GM12878 (cell line): Measurements from ENCODE around the gene HPGD. TPM values are rescaled to one million over a fixed set of nuclear protein-coding genes. Genes with fewer than 3 reads are reported as not detected.

Experiments
- ATAC-seq: fragments of 200-7000 bp; cut with Tn5 transposase; 3 replicates; pipeline ENCODE4 v1.9.1; 2020; ENCODE audit warnings: mild to moderate bottlenecking, moderate library complexity
- BruUV-seq: library from RNA; stranded (reverse); fragments of 400-500 nt; replicated peaks from 2 replicates; lab custom pipeline; 2021; lab: Mats Ljungman, UMichigan
- CTCF ChIA-PET: fragments of 300-600 bp; sonication (Branson Sonifier 250); formaldehyde crosslinking; extraction: SDS; loops from one replicate; lab custom pipeline; 2021; ENCODE audit warnings: inconsistent platforms; lab: Yijun Ruan, JAX
- POLR2A ChIA-PET: fragments of 350-600 bp; formaldehyde crosslinking; extraction: SDS; loops from one replicate; lab custom pipeline; 2021; ENCODE audit warnings: inconsistent platforms; lab: Charles Lee
- RAD21 ChIA-PET: fragments of 300-600 bp; sonication (Branson Sonifier 250); formaldehyde crosslinking; loops from one replicate; lab custom pipeline; 2023; ENCODE audit warnings: antibody characterized with exemption; ENCODE audit not compliant: unreplicated experiment; lab: Charles Lee
- SMC1A ChIA-PET: fragments of 300-600 bp; sonication (Branson Sonifier 250); formaldehyde crosslinking; loops from one replicate; lab custom pipeline; 2023; ENCODE audit not compliant: unreplicated experiment, uncharacterized antibody; lab: Charles Lee
- DNase-seq: peaks from one replicate; pipeline ENCODE4 v3.0.0-alpha.2; 2011; ENCODE audit warnings: low read depth, low spot score
- FAIRE-seq: peaks from 3 replicates; lab custom pipeline; 2011; peaks lifted over from hg19 to GRCh38; lab: Jason Lieb, UNC
- H2AFZ ChIP-seq: 2 replicates; pipeline ENCODE4 v1.6.0; 2011; ENCODE audit warnings: low read depth, low read length, control low read depth; ENCODE audit not compliant: control insufficient read depth
- H3K27ac ChIP-seq: 2 replicates; pipeline ENCODE4 v1.5.1; 2011; ENCODE audit warnings: control low read depth; ENCODE audit not compliant: control insufficient read depth, insufficient read depth
- H3K27me3 ChIP-seq, 2 experiments: replicated peaks in 1 of 2; 2 replicates each; pipeline versions ENCODE4 v1.6.0 to v1.6.1; 2011; ENCODE audit warnings: low read length in 1 of 2; ENCODE audit not compliant: control insufficient read depth in 2 of 2, insufficient read depth in 2 of 2
- H3K36me3 ChIP-seq, 2 experiments: 2 replicates each; pipeline ENCODE4 v1.5.1; 2011; ENCODE audit warnings: low read length in 1 of 2; ENCODE audit not compliant: control insufficient read depth in 2 of 2, insufficient read depth in 2 of 2
- H3K4me1 ChIP-seq: 2 replicates; pipeline ENCODE4 v1.6.1; 2011; ENCODE audit warnings: mild to moderate bottlenecking, low read length, moderate library complexity, mixed read lengths; ENCODE audit not compliant: control insufficient read depth, insufficient read depth
- H3K4me2 ChIP-seq: 2 replicates; pipeline ENCODE4 v1.6.0; 2011; ENCODE audit warnings: control low read depth; ENCODE audit not compliant: control insufficient read depth, insufficient read depth
- H3K4me3 ChIP-seq: fragments of 200-600 bp; sonication (generic); 2 replicates; pipeline ENCODE4 v1.5.1; 2016
- H3K79me2 ChIP-seq: 2 replicates; pipeline ENCODE4 v1.6.0; 2011; ENCODE audit warnings: low read length; ENCODE audit not compliant: control insufficient read depth, insufficient read depth
- H3K9ac ChIP-seq: 2 replicates; pipeline ENCODE4 v1.8.0; 2011; ENCODE audit warnings: low read length, control low read depth, mixed read lengths; ENCODE audit not compliant: control insufficient read depth, insufficient read depth
- H3K9me3 ChIP-seq: replicated peaks from 3 replicates; pipeline ENCODE4 v1.5.1; 2011; ENCODE audit warnings: mild to moderate bottlenecking, low read length; ENCODE audit not compliant: control insufficient read depth, insufficient read depth
- H4K20me1 ChIP-seq: 2 replicates; pipeline ENCODE4 v1.6.0; 2011; ENCODE audit not compliant: control insufficient read depth, insufficient read depth
- DPF2 ChIP-seq: fragments of 450-650 bp; IDR thresholded peaks from 2 replicates; pipeline ENCODE4 v1.6.1; 2017; ENCODE audit warnings: mild to moderate bottlenecking
- EP300 ChIP-seq, 2 experiments: fragments of 150-350 bp in 1 of 2; IDR thresholded peaks; 2 replicates each; pipeline ENCODE4 v1.6.1; 2011 to 2012; ENCODE audit warnings: low read depth in 2 of 2, low read length in 2 of 2, borderline replicate concordance in 1 of 2, improper control_type of control experiment in 1 of 2, inconsistent platforms in 1 of 2; ENCODE audit not compliant: control insufficient read depth in 1 of 2
- ESRRA ChIP-seq: IDR thresholded peaks from 2 replicates; pipeline ENCODE4 v1.6.1; 2012; ENCODE audit warnings: mild to moderate bottlenecking, low read length, improper control_type of control experiment
- IKZF1 ChIP-seq: fragments of 450-650 bp; conservative IDR thresholded peaks from 2 replicates; pipeline ENCODE4 v1.6.1; 2017; ENCODE audit warnings: antibody characterized with exemption, mild to moderate bottlenecking
- NFYA ChIP-seq: IDR thresholded peaks from 2 replicates; pipeline ENCODE4 v1.6.1; 2011; ENCODE audit warnings: low read depth, mild to moderate bottlenecking, low read length, improper control_type of control experiment, borderline replicate concordance
- NR2C1 ChIP-seq: fragments of 450-650 bp; IDR thresholded peaks from 2 replicates; pipeline ENCODE4 v1.6.1; 2017; ENCODE audit warnings: antibody characterized with exemption, mild to moderate bottlenecking, moderate library complexity
- PAX5 ChIP-seq: IDR thresholded peaks from 2 replicates; pipeline ENCODE4 v1.6.1; 2011; ENCODE audit warnings: low read depth, low read length, borderline replicate concordance
- POLR2AphosphoS5 ChIP-seq: IDR thresholded peaks from 2 replicates; pipeline ENCODE4 v1.6.1; 2011; ENCODE audit warnings: mild to moderate bottlenecking, low read length, inconsistent platforms
- SPI1 ChIP-seq: IDR thresholded peaks from 2 replicates; pipeline ENCODE4 v1.6.1; 2011; ENCODE audit warnings: low read depth, mild to moderate bottlenecking, low read length, moderate library complexity, borderline replicate concordance; ENCODE audit not compliant: insufficient read depth
- STAT3 ChIP-seq: IDR thresholded peaks from 2 replicates; pipeline ENCODE4 v1.6.1; 2011; ENCODE audit warnings: low read depth, low read length, improper control_type of control experiment
- TCF12 ChIP-seq: IDR thresholded peaks from 2 replicates; pipeline ENCODE4 v1.6.1; 2011; ENCODE audit warnings: low read depth, mild to moderate bottlenecking, low read length
- WGBS: methylation state at CpG from one replicate; pipeline ENCODE4 v1.1.6; 2016; ENCODE audit warnings: low lambda C conversion rate; ENCODE audit not compliant: insufficient replicate concordance, insufficient coverage; ENCODE audit errors: missing lambda C conversion rate; 5-methylcytosine and 5-hydroxymethylcytosine counted together
- in situ Hi-C: fragments of 300-500 bp; cut with MboI; formaldehyde crosslinking; loops from 9 replicates; pipeline ENCODE4 v1.14.3; 2018; ENCODE audit warnings: mixed read lengths
- intact Hi-C: fragments of 100-400 bp; cut with micrococcal nuclease; formaldehyde crosslinking; loops from one replicate; pipeline ENCODE4 v1.14.2; 2022; ENCODE audit not compliant: unreplicated experiment
- polyA plus RNA-seq, 11 experiments: library from polyadenylated mRNA; depleted of rRNA in 4 of 11; unstranded in 6 of 11; stranded (reverse) in 5 of 11; fragments of >200 nt; fragmentation: Nextera tagmentation in 4 of 11; fragmentation: Illumina TruSeq in 1 of 11; extraction: Ambion mirVana in 4 of 11; extraction: Trizol in 1 of 11; gene quantifications; 1 replicate in 1 of 11; 2 replicates in 10 of 11; pipeline versions ENCODE4 v1.2.1 to v1.2.3, GENCODE V29; 2011 to 2016; ENCODE audit warnings: inconsistent platforms in 2 of 11, missing spikeins in 2 of 11, low read depth in 1 of 11
- total RNA-seq, 4 experiments: library from RNA; depleted of rRNA in 3 of 4; stranded (reverse); fragments of >200 nt in 3 of 4; fragmentation: Illumina TruSeq in 1 of 4; extraction: Trizol in 1 of 4; gene quantifications; 2 replicates each; pipeline versions ENCODE4 v1.2.1 to v1.2.3, GENCODE V29; 2013 to 2021
- TF ChIP-seq, protein P1 (sequence below): fragments of 150-350 bp; IDR thresholded peaks from 2 replicates; pipeline ENCODE4 v1.6.1; 2014; ENCODE audit warnings: mild to moderate bottlenecking, low read depth, low read length
- TF ChIP-seq, protein P2 (sequence below): IDR thresholded peaks from 2 replicates; pipeline ENCODE4 v1.6.1; 2012; ENCODE audit warnings: improper control_type of control experiment, low read depth, low read length; ENCODE audit not compliant: insufficient replicate concordance
- TF ChIP-seq, protein P3 (sequence below): IDR thresholded peaks from 2 replicates; pipeline ENCODE4 v1.6.1; 2011; ENCODE audit warnings: borderline replicate concordance, low read depth, mild to moderate bottlenecking, moderate library complexity, mixed read lengths, low read length; ENCODE audit not compliant: insufficient read depth; ENCODE audit errors: extremely low read length
- TF ChIP-seq, protein P4 (sequence below): fragments of 450-650 bp; IDR thresholded peaks from 2 replicates; pipeline ENCODE4 v1.6.1; 2016; ENCODE audit warnings: mild to moderate bottlenecking

Gene HPGD
- total and polyA plus RNA-seq, 10 of the 15 experiments (the other 5 are each of a cell fraction or from before 2014, with no cell fraction given) = 0.07 to 0.41 (median 0.24) TPM; not detected in 7

DNA sequence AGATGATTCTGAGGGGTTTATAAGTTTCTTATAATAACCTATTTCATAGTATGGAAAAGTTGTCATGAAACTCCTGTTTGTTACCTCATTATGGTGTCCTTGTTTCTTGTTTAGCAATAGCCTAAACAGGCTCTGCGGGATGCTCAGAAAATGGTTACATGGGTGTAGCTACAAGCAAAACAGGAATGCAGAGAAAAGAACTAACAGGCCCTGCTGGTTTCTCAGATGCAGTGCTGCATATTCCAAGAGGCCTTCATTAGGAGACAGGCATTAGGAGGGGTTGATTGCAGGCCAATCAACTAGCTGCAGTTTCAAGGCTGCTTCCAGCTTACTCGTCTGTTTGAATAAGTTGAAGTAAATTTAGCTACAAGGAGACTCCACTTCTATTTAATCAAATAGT is 37.6 kb upstream of the HPGD start:
- ChIA-PET RAD21 (no interaction called here), POLR2A (interaction anchor here (0.6 kb wide), 1 partner anchor 1771 kb away, joined by 3 read pairs; no protein-coding TSS in a partner anchor), CTCF (no interaction called here), SMC1A (no interaction called here)
- no peak for DNase-seq
- H3K4me3 ChIP-seq = no peak overlapping the region
- no peak overlapping the region for H3K9ac ChIP-seq
- ATAC-seq = no peak
- no peak overlapping the region for H2AFZ ChIP-seq
- no peaks in the 10 kb centered on the region for H3K9me3 ChIP-seq
- no peaks in the 10 kb centered on the region for H4K20me1 ChIP-seq
- H3K79me2 ChIP-seq = no peaks in the 10 kb centered on the region
- H3K27me3 ChIP-seq = no peaks in the 10 kb centered on the region
- intact Hi-C loops (no loop called here), in situ Hi-C loops (no loop called here)
- H3K27ac ChIP-seq = no peak overlapping the region
- BruUV-seq = no TSS peak
- no peaks in the 10 kb centered on the region for H3K4me1 ChIP-seq
- no peak overlapping the region for H3K4me2 ChIP-seq
- no peak for FAIRE-seq
- WGBS = 23% methylated on average over 2 of the region's 2 CpGs
- no peaks in the 10 kb centered on the region for H3K36me3 ChIP-seq
- TF ChIP-seq NR2C1 = no peak
- TF ChIP-seq ESRRA = no peak
- no peak for TF ChIP-seq POLR2AphosphoS5
- TF ChIP-seq, protein P1, sequence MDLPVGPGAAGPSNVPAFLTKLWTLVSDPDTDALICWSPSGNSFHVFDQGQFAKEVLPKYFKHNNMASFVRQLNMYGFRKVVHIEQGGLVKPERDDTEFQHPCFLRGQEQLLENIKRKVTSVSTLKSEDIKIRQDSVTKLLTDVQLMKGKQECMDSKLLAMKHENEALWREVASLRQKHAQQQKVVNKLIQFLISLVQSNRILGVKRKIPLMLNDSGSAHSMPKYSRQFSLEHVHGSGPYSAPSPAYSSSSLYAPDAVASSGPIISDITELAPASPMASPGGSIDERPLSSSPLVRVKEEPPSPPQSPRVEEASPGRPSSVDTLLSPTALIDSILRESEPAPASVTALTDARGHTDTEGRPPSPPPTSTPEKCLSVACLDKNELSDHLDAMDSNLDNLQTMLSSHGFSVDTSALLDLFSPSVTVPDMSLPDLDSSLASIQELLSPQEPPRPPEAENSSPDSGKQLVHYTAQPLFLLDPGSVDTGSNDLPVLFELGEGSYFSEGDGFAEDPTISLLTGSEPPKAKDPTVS = no peak
- no peak for TF ChIP-seq TCF12
- TF ChIP-seq STAT3 = no peak
- no peak for TF ChIP-seq IKZF1
- TF ChIP-seq, protein P2, sequence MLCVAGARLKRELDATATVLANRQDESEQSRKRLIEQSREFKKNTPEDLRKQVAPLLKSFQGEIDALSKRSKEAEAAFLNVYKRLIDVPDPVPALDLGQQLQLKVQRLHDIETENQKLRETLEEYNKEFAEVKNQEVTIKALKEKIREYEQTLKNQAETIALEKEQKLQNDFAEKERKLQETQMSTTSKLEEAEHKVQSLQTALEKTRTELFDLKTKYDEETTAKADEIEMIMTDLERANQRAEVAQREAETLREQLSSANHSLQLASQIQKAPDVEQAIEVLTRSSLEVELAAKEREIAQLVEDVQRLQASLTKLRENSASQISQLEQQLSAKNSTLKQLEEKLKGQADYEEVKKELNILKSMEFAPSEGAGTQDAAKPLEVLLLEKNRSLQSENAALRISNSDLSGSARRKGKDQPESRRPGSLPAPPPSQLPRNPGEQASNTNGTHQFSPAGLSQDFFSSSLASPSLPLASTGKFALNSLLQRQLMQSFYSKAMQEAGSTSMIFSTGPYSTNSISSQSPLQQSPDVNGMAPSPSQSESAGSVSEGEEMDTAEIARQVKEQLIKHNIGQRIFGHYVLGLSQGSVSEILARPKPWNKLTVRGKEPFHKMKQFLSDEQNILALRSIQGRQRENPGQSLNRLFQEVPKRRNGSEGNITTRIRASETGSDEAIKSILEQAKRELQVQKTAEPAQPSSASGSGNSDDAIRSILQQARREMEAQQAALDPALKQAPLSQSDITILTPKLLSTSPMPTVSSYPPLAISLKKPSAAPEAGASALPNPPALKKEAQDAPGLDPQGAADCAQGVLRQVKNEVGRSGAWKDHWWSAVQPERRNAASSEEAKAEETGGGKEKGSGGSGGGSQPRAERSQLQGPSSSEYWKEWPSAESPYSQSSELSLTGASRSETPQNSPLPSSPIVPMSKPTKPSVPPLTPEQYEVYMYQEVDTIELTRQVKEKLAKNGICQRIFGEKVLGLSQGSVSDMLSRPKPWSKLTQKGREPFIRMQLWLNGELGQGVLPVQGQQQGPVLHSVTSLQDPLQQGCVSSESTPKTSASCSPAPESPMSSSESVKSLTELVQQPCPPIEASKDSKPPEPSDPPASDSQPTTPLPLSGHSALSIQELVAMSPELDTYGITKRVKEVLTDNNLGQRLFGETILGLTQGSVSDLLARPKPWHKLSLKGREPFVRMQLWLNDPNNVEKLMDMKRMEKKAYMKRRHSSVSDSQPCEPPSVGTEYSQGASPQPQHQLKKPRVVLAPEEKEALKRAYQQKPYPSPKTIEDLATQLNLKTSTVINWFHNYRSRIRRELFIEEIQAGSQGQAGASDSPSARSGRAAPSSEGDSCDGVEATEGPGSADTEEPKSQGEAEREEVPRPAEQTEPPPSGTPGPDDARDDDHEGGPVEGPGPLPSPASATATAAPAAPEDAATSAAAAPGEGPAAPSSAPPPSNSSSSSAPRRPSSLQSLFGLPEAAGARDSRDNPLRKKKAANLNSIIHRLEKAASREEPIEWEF = no peak
- TF ChIP-seq, protein P3, sequence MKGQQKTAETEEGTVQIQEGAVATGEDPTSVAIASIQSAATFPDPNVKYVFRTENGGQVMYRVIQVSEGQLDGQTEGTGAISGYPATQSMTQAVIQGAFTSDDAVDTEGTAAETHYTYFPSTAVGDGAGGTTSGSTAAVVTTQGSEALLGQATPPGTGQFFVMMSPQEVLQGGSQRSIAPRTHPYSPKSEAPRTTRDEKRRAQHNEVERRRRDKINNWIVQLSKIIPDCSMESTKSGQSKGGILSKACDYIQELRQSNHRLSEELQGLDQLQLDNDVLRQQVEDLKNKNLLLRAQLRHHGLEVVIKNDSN = no peak
- TF ChIP-seq, protein P4, sequence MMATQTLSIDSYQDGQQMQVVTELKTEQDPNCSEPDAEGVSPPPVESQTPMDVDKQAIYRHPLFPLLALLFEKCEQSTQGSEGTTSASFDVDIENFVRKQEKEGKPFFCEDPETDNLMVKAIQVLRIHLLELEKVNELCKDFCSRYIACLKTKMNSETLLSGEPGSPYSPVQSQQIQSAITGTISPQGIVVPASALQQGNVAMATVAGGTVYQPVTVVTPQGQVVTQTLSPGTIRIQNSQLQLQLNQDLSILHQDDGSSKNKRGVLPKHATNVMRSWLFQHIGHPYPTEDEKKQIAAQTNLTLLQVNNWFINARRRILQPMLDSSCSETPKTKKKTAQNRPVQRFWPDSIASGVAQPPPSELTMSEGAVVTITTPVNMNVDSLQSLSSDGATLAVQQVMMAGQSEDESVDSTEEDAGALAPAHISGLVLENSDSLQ = no peak
- TF ChIP-seq NFYA = no peak
- no peak for TF ChIP-seq PAX5
- no peak for TF ChIP-seq DPF2
- TF ChIP-seq EP300 (IDR thresholded peaks at IDR 0.05; ENCODE audit: borderline replicate concordance in 1 of 2, control insufficient read depth in 1 of 2, low read depth in 2 of 2, low read length in 2 of 2) = no peak
- no peak for TF ChIP-seq SPI1
